ENCODE measurements around the gene EPHB2.

DNA sequence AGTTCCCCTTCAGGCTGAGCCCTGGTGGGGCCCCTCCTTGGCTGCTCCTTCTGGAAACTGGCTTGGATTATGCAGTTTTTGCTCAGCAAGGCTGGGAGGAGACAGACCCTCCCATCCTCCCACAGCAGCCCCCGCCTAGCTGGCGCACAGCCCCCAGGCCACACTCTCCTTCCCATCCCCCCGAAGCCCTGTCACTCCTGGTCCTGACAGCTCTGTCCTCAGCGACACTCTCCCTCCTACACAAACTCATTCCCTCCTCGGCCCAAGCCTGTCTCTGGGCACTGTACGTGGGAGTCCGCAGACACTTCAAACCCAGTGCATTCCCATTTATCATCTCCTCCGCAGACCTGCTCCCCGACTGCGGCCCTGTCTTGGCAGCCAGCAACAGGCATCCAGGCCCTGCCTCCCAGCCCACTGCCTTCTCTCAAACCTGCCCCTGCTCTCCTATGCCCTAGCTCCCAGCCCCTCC lies 25.0 kb upstream of the EPHB2 start:
- TF ChIP-seq, protein P1, sequence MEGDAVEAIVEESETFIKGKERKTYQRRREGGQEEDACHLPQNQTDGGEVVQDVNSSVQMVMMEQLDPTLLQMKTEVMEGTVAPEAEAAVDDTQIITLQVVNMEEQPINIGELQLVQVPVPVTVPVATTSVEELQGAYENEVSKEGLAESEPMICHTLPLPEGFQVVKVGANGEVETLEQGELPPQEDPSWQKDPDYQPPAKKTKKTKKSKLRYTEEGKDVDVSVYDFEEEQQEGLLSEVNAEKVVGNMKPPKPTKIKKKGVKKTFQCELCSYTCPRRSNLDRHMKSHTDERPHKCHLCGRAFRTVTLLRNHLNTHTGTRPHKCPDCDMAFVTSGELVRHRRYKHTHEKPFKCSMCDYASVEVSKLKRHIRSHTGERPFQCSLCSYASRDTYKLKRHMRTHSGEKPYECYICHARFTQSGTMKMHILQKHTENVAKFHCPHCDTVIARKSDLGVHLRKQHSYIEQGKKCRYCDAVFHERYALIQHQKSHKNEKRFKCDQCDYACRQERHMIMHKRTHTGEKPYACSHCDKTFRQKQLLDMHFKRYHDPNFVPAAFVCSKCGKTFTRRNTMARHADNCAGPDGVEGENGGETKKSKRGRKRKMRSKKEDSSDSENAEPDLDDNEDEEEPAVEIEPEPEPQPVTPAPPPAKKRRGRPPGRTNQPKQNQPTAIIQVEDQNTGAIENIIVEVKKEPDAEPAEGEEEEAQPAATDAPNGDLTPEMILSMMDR (IDR thresholded peaks at IDR 0.05), result no peak
- TF ChIP-seq POLR2A (IDR thresholded peaks at IDR 0.05), result no peak
- no peak for TF ChIP-seq EP300 (IDR thresholded peaks at IDR 0.05)

Data from suprapubic skin (tissue), 3 donors.